Inferior parietal cortex (tissue), 1 donor: ENCODE results near the gene ARFGEF3.

Experiments used
- DNase-seq: peaks from one replicate; pipeline ENCODE4 v3.0.0-alpha.2; 2016; ENCODE audit errors: extremely low spot score

The ARFGEF3 gene

DNA sequence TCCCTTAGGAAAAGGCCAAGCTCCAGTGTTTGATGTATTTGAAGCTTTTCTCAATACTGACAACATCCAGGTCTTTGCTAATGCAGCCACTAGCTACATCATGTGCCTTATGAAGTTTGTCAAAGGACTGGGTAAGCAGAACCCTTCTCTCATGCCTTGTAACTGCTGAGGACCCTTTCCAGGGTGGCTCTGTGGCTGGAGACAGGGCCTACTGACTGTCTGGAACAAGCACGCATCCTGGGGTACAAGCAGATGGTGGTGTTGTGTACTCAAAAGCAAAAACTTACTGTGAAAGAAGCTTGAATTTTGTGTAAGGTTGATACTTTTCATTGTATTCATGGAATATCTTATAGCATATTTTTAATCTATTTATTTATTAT, 147.0 kb downstream of the ARFGEF3 start:
- DNase-seq = no peak

DNA sequence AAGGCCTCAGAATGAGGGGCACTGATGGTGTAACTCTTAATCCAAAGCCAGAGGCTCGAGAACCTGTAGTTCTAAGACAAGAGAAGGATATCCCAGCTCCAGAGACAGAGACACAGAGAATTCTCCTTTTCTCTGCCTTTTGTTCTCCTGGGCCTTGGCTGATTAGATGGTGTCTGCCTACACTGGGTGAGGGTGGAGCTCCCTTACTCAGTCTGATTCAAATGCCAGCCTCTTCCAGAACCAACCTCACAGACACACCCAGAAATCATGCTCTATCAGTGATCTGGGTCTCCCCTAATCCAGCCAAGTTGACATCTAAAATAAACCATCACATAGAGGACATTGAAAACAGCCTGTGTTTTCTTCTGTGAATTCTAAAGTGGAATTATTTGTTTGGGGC, 148.0 kb downstream of the ARFGEF3 start:
- no peak for DNase-seq

DNA sequence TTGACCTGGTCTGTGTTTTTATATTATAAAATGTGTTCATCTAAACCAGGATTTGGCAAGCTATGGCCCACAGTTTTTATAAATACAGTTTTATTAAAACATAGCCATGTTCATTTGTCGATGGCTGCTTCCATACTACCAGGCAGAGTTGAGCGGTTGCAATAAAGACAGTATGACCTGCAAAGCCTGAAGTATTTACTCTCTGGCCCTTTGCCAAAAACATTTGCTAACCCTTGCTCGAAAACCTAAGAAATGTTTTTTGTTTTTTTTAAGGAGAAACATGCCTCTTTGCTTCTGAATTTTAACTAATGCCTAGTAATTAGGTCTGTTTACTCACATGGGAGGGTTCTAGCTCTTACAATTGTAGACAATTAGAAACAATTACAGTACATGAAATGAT, 148.6 kb downstream of the ARFGEF3 start:
- DNase-seq = no peak

DNA sequence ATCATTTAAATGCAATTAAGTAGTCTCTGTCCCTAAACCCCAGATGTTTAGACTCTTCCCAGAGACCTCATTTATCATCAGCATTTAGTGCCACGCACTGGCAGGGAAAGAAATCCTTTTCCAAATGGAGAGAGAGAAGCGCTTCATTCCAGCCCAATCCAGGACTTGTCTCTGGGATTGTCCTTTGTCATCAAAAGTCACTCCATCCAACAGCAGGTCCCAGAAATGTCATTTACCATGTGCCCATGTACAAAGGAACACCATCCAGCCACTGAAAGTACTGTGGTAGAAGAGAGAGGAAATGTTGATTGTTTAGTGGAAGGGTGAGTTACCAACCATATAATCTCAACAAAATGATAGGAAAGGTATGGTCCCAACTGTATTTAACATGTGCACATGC, 149.1 kb downstream of the ARFGEF3 start:
- DNase-seq = no peak

DNA sequence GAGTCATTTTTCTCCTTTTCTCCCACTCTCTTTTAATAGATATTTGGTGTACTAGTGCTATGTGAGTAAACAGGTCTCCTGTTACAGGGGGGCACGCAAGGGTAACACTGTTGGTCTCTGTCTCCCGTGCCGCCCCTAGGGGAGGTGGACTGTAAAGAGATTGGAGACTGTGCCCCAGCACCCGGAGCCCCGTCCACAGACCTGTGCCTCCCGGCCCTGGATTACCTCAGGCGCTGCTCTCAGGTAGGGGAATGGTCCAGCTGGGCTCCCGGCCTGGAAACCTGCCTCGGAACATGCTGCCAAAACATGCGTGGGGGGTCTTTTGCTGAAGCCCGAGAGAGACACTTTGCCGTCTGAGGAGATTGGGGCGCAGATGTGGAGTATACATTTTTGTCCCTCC, 149.5 kb downstream of the ARFGEF3 start:
- no peak for DNase-seq

DNA sequence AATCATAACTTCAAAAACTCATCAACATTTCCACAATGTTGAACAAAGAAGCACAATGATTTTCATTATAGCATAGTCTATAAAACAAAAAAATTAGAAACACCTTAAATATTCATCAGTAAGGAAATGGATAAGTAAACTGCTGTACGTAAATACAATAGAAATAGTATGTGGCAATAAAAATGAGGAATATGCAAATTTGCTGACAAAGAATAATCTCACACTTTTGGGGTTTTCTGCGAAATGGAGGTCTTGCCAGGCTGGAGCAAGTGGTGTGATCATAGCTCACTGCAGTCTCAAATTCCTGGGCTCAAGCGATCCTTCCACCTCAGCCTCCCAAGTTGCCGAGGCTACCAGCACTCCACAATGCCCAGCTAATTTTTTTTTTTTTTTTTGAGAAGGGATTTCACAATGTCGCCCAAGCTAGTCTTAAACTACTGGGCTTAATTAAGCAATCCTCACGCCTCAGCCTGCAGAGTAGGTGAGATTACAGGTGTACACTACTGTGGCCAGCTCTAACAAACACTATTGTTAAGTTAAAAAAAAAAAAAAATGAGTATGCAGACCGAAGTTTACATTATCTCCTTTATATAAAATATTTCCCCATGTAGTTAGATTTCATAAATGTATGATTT, 157.1 kb downstream of the ARFGEF3 start:
- DNase-seq = no peak

DNA sequence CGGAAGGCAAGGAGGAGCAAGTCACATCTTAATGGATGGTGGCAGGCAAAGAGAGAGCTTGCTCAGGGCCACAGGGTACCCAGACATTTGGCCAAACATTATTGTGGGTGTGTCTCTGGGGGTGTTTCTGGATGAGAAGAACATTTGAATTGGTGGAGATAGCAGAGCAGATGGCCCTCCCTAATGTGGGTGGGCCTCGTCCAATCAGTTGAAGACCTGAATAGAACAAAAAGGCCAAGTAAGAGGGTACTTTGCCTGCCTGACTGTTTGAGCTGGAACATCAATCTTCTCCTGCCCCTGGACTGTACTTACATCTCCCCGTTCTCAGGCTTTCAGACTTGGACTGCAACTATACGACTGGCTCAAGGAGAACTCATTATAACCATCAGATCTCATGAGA, 160.2 kb downstream of the ARFGEF3 start:
- no peak for DNase-seq

DNA sequence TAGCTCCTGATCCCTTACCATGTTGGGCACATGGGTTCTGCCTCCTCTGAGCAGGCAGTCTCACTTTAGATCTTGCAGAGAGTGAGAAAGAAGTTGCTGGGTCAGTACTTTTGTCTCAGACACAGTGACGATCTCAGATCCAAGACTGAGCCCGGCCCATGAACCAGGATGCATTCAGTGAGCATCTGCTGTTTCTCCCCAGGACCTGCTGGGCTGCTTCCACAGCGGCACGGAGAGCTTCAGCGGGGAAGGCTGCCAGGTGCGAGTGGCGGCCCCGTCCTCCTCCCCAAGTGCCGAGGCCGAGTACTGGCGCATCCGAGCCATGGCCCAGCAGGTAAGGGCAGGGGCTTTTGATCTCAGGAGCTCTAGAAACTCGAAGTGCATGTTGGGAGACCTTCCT, 162.1 kb downstream of the ARFGEF3 start:
- no peak for DNase-seq

DNA sequence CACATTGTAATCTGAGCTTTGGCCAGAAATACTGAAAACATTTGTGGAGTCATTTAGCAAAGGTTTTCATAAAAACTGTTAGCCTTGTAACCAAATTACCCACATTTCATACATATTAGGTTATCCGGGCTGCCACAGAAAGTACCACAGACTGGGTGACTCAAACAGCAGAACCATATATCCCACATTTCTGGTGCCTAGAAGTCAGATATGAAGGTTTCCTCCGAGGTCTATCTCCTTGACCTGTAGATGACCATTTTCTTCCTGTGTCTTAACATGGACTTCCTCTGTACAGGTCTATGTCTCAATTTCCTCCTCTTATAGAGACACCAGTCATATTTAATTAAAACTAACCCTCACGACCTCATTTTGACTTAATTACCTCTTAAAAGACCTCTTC, 166.5 kb downstream of the ARFGEF3 start:
- DNase-seq = no peak

DNA sequence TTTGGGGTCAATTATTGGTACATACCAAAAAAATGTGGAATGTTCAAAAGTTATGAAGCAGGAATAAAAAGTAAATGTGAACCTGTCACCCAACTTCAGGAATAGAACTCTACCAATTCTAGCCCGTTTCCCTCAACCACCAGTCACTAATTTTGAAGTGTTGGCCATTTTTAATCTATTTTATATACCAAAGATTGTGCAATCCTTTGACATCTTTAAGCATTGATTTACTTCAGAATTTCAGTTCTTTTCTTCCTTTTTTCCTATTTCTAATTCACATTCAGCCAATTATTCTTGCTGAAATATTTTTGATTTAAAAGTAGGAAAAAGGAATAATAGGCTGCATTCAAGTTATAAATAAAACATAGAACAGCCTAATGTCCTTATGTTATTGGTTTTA, 169.0 kb downstream of the ARFGEF3 start:
- DNase-seq = no peak

DNA sequence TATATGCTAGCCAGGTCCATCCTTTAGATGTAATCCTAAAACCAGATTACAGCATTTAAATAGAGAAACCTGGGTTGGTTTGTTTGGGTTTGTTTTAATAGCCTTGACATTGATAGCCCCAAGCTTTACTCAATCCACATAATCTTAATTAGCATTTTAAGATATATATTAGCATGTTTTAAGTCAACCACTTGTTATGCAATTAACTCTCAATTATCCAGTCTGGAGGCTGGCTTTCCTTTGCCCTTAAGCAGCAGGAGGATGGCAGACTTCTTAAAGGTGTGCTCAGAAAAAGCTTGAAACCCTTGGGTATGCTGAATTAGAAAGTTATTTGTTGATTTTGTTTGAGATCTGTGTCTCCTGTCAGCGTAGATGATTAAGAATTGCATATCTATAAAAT, 169.7 kb downstream of the ARFGEF3 start:
- no peak for DNase-seq

DNA sequence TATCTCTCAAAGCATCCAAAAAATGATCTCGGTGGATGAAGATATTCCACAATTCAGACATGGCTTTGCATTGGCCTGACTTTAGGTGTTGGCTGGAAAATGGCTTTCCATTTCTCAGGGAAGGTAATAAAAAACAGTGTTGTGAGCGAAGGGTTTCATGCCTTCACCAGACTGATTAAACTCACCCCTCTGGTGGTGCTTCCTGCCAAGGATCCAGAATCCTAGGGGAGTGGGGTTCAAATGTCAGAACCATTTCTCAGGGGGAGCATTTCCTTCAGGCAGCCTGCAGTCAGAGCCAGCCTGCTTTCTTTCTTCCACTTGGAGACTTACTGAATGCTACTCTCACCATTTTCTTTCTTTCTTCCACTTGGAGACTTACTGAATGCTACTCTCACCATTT, 170.2 kb downstream of the ARFGEF3 start:
- DNase-seq = no peak

DNA sequence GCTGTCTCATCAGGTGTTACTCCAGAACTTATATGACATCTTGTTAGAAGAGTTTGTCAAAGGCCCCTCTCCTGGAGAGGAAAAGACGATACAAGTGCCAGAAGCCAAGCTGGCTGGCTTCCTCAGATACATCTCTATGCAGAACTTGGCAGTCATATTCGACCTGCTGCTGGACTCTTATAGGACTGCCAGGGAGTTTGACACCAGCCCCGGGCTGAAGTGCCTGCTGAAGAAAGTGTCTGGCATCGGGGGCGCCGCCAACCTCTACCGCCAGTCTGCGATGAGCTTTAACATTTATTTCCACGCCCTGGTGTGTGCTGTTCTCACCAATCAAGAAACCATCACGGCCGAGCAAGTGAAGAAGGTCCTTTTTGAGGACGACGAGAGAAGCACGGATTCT, 172.3 kb downstream of the ARFGEF3 start:
- DNase-seq = no peak

DNA sequence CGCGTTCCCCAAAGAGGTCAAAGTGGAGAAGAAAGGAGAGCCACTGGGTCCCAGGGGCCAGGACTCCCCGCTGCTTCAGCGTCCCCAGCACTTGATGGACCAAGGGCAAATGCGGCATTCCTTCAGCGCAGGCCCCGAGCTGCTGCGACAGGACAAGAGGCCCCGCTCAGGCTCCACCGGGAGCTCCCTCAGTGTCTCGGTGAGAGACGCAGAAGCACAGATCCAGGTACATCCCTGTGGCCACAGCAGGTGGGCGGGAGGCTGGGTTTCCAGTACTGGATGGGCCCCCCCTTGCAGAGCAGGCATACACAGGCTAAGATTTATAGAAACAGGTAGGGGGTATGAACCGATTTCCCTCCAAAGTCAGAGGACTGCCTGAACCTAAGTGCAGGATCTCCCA, 173.2 kb downstream of the ARFGEF3 start:
- DNase-seq = no peak

DNA sequence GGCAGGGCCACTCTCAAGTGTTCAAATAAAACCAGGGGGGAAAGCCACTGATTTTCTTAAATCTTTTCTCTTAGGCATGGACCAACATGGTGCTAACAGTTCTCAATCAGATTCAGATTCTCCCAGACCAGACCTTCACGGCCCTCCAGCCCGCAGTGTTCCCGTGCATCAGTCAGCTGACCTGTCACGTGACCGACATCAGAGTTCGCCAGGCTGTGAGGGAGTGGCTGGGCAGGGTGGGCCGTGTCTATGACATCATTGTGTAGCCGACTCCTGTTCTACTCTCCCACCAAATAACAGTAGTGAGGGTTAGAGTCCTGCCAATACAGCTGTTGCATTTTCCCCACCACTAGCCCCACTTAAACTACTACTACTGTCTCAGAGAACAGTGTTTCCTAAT, 174.5 kb downstream of the ARFGEF3 start:
- DNase-seq = no peak

DNA sequence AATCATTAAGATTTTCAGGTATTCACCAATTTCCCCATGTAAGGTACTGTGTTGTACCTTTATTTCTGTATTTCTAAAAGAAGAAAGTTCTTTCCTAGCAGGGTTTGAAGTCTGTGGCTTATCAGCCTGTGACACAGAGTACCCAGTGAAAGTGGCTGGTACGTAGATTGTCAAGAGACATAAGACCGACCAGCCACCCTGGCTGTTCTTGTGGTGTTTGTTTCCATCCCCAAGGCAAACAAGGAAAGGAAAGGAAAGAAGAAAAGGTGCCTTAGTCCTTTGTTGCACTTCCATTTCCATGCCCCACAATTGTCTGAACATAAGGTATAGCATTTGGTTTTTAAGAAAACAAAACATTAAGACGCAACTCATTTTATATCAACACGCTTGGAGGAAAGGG, 175.3 kb downstream of the ARFGEF3 start:
- no peak for DNase-seq

DNA sequence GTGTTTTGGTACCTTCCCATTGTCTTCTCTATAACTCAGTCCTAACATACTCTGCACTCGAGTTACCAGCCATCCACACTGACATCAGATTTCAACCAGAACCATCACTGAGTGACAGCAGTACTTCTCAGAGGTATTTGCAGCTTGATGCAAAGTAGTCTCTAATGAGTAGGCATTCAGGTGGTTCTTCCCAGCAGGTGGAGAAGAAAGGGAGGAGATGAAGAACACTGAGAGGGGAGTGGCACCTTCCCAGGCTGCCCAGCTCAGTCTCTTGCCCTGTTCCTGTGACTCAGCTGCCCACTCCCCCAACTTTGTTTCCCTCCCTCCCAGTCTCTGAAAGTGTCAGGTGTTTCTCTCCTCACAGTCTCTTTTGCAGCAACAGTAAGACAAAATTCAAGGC, 177.3 kb downstream of the ARFGEF3 start:
- DNase-seq = no peak

DNA sequence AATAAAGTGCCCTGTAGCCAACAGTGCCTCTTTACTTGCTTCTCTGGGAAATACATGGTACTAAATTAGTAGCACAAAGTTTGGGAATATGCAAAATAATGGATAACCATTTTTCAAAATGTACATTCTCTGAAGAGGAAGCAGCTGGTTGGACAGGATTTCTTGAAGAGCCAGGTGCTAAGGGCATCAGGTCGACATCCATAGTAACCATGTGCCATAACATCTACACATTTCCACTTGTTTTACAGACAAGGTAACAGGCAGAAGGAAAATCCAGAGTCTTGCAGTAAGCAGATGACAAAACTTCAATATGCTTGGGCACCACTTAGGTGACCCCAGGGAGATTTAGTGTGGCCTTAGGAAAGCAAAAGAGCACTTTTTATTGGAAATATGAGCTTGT, 179.4 kb downstream of the ARFGEF3 start:
- DNase-seq = no peak

DNA sequence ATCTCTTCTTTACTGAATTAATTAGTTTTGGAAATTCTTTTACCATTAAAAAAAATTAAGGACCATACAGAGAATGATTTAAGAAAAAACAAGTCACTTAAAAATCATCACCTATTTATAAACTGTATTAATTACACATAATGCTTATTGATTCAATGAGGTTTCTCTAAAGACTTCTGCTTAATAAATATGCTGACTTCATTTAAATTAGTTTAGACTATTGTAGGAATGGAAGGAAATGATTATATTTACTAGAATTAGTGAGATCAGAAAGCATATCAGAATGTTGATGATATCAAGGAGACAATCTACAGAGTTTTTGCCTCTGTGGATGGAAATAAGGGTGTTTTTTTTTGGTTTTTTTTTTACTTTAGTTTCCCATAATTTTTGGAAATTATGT, 181.4 kb downstream of the ARFGEF3 start:
- DNase-seq = no peak

DNA sequence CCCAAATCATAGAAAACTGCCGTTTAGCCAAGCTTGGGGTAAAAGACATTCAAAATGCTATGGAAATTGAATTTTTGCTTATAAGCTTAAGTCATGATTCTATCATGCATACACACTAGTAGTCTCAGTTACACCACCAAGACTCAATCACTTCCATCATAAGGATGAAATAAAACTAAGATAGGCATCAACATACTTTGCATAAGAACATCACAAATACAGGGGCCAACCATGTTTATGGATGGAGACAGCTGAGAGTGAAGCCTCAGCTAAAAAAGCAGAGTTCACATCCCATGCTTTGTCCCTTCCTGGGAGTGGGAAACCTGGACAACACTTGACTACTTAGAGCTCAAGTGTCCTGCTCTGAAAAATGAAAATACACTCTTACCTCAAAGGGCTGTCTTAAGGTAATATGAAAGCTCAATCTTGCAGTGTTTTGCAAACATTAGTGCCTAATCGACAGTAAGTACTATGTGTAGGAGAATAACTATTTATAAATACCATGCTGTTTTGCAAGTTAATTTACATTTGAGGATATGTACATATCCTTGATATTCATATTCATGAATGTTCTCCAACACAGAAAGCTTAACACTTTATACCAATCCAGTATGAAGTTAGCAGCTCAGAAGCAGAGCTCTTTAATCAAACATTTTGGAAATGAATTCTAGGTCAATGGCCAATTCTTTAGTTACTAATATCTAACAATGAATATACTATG, 184.0 kb downstream of the ARFGEF3 start:
- DNase-seq = no peak

DNA sequence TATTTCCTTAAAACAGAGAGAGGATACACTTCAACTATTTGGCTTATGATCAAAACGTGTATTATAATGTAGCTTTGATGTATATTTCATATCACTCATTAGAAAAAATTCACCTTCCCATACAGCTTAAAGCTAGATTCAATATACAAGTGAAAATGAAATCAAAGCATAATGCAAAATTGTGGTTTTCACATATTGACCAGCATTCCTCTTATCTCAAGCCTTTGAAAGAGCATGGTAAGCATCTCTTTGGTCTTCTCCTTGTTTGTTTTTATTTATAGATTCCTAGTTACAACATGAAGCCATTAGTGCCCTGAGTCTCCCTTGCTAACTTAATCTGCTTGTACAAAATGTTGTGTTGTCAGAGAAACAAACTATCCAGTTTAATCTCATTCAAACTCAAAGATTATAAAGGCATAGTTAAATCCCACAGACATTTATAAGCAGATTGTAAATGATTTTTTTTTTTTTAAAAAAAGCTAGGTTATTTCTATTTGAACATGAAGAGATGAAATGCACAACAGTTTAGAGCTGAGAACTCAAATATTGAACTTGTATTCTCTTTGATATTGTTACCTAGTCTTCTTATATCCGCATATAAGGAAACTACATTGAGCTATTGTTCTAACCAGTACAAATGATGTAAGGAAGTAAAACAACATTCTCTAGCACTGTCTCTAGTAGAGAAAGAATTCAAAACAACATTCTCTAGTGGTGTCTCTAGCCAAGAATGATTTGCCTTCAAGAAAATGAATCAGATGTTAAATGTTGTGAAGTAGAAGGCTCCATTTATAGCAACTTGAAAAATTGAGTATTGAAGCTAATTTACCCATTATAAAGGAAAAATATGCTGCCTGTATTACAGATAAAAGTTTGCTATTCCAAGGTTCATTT, 184.8 kb downstream of the ARFGEF3 start:
- DNase-seq = peak; percentile 11

DNA sequence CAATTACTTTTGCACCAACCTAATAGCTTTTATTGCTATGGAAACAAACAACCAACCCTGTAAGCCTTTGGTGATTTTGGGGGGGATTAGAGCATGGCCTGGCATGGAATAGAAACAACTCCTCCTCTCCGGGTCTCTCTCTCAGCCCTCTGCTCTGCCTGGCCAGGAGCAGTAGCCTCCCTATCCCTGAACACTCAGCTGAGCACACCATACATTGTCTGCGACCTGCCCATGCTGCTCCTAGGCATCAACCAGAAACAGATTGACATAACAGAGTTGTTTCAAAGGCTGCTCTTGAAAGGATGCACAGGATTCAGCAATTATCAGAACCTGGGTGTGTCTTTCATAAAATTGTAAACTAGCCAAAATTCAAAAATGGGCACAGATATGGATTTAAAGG, 186.1 kb downstream of the ARFGEF3 start:
- no peak for DNase-seq

DNA sequence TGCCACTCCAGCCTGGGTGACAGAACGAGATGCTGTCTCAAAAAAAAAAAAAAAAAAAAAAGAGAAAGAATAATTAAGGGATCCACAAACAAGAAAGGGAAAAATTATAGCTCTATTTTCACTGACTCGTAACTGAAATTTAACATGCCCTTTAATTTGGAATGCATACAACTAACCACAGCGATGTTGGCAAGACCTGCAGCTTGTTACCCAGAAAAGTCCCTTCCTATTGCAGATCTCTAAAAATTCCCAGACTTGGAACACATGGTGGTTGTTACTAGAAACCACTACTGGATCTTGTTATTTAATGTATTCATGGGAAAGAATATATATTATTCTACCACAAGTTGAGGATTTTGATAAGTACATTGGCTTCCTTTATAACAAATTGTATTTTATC, 188.2 kb downstream of the ARFGEF3 start:
- peak; percentile 22 for DNase-seq
